ENCODE data around the gene XPO6. TPM values are rescaled to one million over a fixed set of nuclear protein-coding genes. Genes with fewer than 3 reads are reported as not detected.

XPO6 gene
- total and polyA plus RNA-seq, 4 donors, result 27.5 to 50.0 (median 36.0) TPM

GRCh38 chr16:28165598-28165997, 46.2 kb downstream of the XPO6 start:
- 83% methylated on average over 1 of the region's 1 CpG for WGBS
- H3K9me3 ChIP-seq (ENCODE audit: control insufficient read depth in 4 of 4, low read length in 3 of 4), result no peaks in the 10 kb centered on the region
- no peaks in the 10 kb centered on the region for H3K27me3 ChIP-seq (ENCODE audit: control insufficient read depth in 4 of 4, insufficient read depth in 4 of 4, low read length in 3 of 4)
- no peak overlapping the region for H3K9ac ChIP-seq (ENCODE audit: low read depth in 1 of 2, low read length in 2 of 2)
- TF ChIP-seq YY1 (IDR thresholded peaks at IDR 0.05) (no peak), HNF4G (IDR thresholded peaks at IDR 0.05) (no peak), REST (IDR thresholded peaks at IDR 0.05) (no peak), HNF4A (conservative IDR thresholded peaks at IDR 0.05) (no peak), ZBTB33 (IDR thresholded peaks at IDR 0.05) (no peak), TAF1 (conservative IDR thresholded peaks at IDR 0.05) (no peak), RXRA (IDR thresholded peaks at IDR 0.05) (no peak), ATF3 (IDR thresholded peaks at IDR 0.05) (no peak), SP1 (IDR thresholded peaks at IDR 0.05) (no peak), GABPA (IDR thresholded peaks at IDR 0.05 in 1 of 2, conservative IDR thresholded peaks at IDR 0.05 in 1 of 2) (no peak), RAD21 (IDR thresholded peaks at IDR 0.05) (no peak), JUND (IDR thresholded peaks at IDR 0.05) (no peak), MAX (IDR thresholded peaks at IDR 0.05) (no peak), FOXA2 (IDR thresholded peaks at IDR 0.05) (no peak), NR2F2 (IDR thresholded peaks at IDR 0.05) (no peak), FOXA1 (IDR thresholded peaks at IDR 0.05) (no peak), EGR1 (IDR thresholded peaks at IDR 0.05; ENCODE audit: low read depth in 2 of 2) (no peak)
- DNase-seq (ENCODE audit: low spot score), result no peak
- H3K4me3 ChIP-seq (ENCODE audit: low read depth in 1 of 3, low read length in 3 of 3), result no peak overlapping the region
- H3K27ac ChIP-seq (ENCODE audit: low read depth in 1 of 2, low read length in 2 of 2), result peak overlapping the region in 1 of 2 donors; percentile 29
- peaks cover 0 to 7% (median 0%) of the 10 kb centered on the region in 4 donors for H3K4me1 ChIP-seq (ENCODE audit: control insufficient read depth in 4 of 4, insufficient read depth in 4 of 4, low read length in 3 of 4)
- peaks cover 6 to 33% (median 21%) of the 10 kb centered on the region in 4 donors for H3K36me3 ChIP-seq (ENCODE audit: control insufficient read depth in 4 of 4, insufficient read depth in 3 of 4, low read depth in 1 of 4, low read length in 3 of 4)

GRCh38 chr16:28164140-28164539, 47.6 kb downstream of the XPO6 start:
- DNase-seq (ENCODE audit: low spot score), result no peak
- no peak overlapping the region for H3K4me3 ChIP-seq (ENCODE audit: low read depth in 1 of 3, low read length in 3 of 3)
- peaks cover 4 to 26% (median 14%) of the 10 kb centered on the region in 4 donors for H3K36me3 ChIP-seq (ENCODE audit: control insufficient read depth in 4 of 4, insufficient read depth in 3 of 4, low read depth in 1 of 4, low read length in 3 of 4)
- no peaks in the 10 kb centered on the region for H3K27me3 ChIP-seq (ENCODE audit: control insufficient read depth in 4 of 4, insufficient read depth in 4 of 4, low read length in 3 of 4)
- no peaks in the 10 kb centered on the region for H3K9me3 ChIP-seq (ENCODE audit: control insufficient read depth in 4 of 4, low read length in 3 of 4)
- H3K4me1 ChIP-seq (ENCODE audit: control insufficient read depth in 4 of 4, insufficient read depth in 4 of 4, low read length in 3 of 4), result peaks cover 0 to 7% (median 0%) of the 10 kb centered on the region in 4 donors
- H3K9ac ChIP-seq (ENCODE audit: low read depth in 1 of 2, low read length in 2 of 2), result no peak overlapping the region
- TF ChIP-seq JUND (IDR thresholded peaks at IDR 0.05) (no peak), ATF3 (IDR thresholded peaks at IDR 0.05) (peak; percentile 38)
- peak overlapping the region in 1 of 2 donors; percentile 20 for H3K27ac ChIP-seq (ENCODE audit: low read depth in 1 of 2, low read length in 2 of 2)
- WGBS, result 80% methylated on average over 2 of the region's 2 CpGs
